Vagina (tissue), 2 donors: ENCODE measurements around the gene RING1.

Source experiments
- CTCF ChIP-seq, 3 experiments: fragments of 450-650 bp in 2 of 3; fragments of 200-600 bp in 1 of 3; sonication (generic) in 1 of 3; IDR thresholded peaks; one replicate each; pipeline ENCODE4 v1.5.1; 2017 to 2019; ENCODE audit warnings: antibody characterized with exemption in 3 of 3, mild to moderate bottlenecking in 2 of 3, moderate library complexity in 2 of 3
- POLR2A ChIP-seq, 2 donors: fragments of 450-650 bp; IDR thresholded peaks; one replicate each; pipeline ENCODE4 v1.6.1; 2017; ENCODE audit warnings: antibody characterized with exemption in 2 of 2, mild to moderate bottlenecking in 2 of 2, moderate library complexity in 2 of 2

DNA sequence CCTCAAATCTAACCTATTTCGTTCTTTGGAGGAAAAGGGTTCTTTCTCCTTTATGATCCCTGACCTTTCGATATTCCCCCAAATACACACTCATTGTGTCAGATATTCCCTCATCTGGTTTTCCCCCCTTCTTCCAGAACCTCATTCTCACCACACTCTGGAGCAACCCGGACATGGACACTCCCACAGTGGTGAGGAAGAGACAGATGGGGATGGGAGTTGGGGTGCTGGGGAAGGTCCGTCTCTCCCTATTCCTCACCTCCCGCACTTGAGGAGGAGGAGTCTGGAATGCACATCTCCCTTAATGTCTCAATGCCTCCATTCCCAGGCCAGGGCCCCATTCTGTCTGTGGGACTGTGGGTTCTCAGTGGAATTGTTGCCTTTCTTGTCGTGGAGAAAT lies 6.4 kb upstream of the RING1 start:
- TF ChIP-seq CTCF (IDR thresholded peaks at IDR 0.05) (no peak), POLR2A (IDR thresholded peaks at IDR 0.05) (no peak)
